CD4-positive, alpha-beta T cell (primary cell): Measurements from ENCODE around the gene MYOZ3. TPM values are rescaled to one million over a fixed set of nuclear protein-coding genes. Genes with fewer than 3 reads are reported as not detected.

ENCODE experiments used
- ATAC-seq: fragments of 200-7000 bp; cut with Tn5 transposase; one replicate; pipeline ENCODE4 v1.10.0; 2022; ENCODE audit warnings: mild to moderate bottlenecking; ENCODE audit not compliant: poor library complexity
- CTCF ChIA-PET: fragments of 350-600 bp; sonication (Branson Sonifier 250); formaldehyde crosslinking; loops from one replicate; lab custom pipeline; 2021; ENCODE audit warnings: antibody characterized with exemption, inconsistent platforms; lab: Charles Lee
- POLR2A ChIA-PET: fragments of 350-600 bp; sonication (Branson Sonifier 250); formaldehyde crosslinking; loops from one replicate; lab custom pipeline; 2021; ENCODE audit warnings: antibody characterized with exemption, inconsistent platforms; lab: Charles Lee
- DNase-seq, 14 experiments: peaks; one replicate each; pipeline ENCODE4 v3.0.0-alpha.2; 2013 to 2020; ENCODE audit warnings: mixed read lengths in 2 of 14
- H3K27ac ChIP-seq, 2 donors: one replicate each; pipeline versions ENCODE4 v1.5.1 to v1.7.0; 2013; ENCODE audit warnings: low read length in 2 of 2, low read depth in 1 of 2, mild to moderate bottlenecking in 1 of 2
- H3K27me3 ChIP-seq, 2 experiments: 1 replicate in 1 of 2; 2 replicates in 1 of 2; pipeline versions ENCODE4 v1.6.1 to v1.7.0; 2013; ENCODE audit warnings: low read length in 2 of 2, control low read depth in 1 of 2, mild to moderate bottlenecking in 1 of 2, moderate library complexity in 1 of 2; ENCODE audit not compliant: insufficient read depth in 2 of 2, control insufficient read depth in 1 of 2
- H3K36me3 ChIP-seq: one replicate; pipeline ENCODE4 v1.6.1; 2013; ENCODE audit warnings: low read length, control low read depth; ENCODE audit not compliant: insufficient read depth
- H3K4me1 ChIP-seq: one replicate; pipeline ENCODE4 v1.6.1; 2013; ENCODE audit warnings: low read length, control low read depth; ENCODE audit not compliant: insufficient read depth
- H3K4me3 ChIP-seq: one replicate; pipeline ENCODE4 v1.5.1; 2013; ENCODE audit warnings: mild to moderate bottlenecking, low read length, moderate library complexity
- H3K9me3 ChIP-seq, 2 experiments: 1 replicate in 1 of 2; 2 replicates in 1 of 2; pipeline versions ENCODE4 v1.6.1 to v1.7.0; 2013; ENCODE audit warnings: low read length in 2 of 2, mild to moderate bottlenecking in 2 of 2, control low read depth in 1 of 2, moderate library complexity in 1 of 2; ENCODE audit not compliant: control insufficient read depth in 1 of 2, insufficient read depth in 1 of 2
- H3K27ac Mint-ChIP-seq: one replicate; pipeline ENCODE4 v1.8.0; 2020; ENCODE audit warnings: mixed read lengths
- H3K27me3 Mint-ChIP-seq: one replicate; pipeline ENCODE4 v1.8.0; 2021; ENCODE audit warnings: mixed read lengths
- H3K36me3 Mint-ChIP-seq: one replicate; pipeline ENCODE4 v1.8.0; 2021; ENCODE audit warnings: low read depth, mixed read lengths
- H3K4me1 Mint-ChIP-seq: one replicate; pipeline ENCODE4 v1.8.0; 2021; ENCODE audit warnings: low read depth, mixed read lengths
- H3K4me3 Mint-ChIP-seq: one replicate; pipeline ENCODE4 v1.8.0; 2020; ENCODE audit warnings: mild to moderate bottlenecking, mixed read lengths
- H3K9me3 Mint-ChIP-seq: one replicate; pipeline ENCODE4 v1.8.0; 2020; ENCODE audit warnings: mixed read lengths
- CTCF ChIP-seq: fragments of 200-600 bp; IDR thresholded peaks from one replicate; pipeline ENCODE4 v1.8.0; 2022; ENCODE audit warnings: antibody characterized with exemption, mild to moderate bottlenecking
- intact Hi-C, 2 experiments: fragments of 100-400 bp; cut with DNase I in 1 of 2; cut with micrococcal nuclease in 1 of 2; formaldehyde crosslinking; loops; one replicate each; pipeline versions ENCODE4 v1.15.1 to v1.9.0; 2023 to 2025; cut with DNase I, micrococcal nuclease
- total RNA-seq, 174 experiments: library from RNA in 2 of 174; stranded (reverse) in 2 of 174; gene quantifications; one replicate each; pipeline ENCODE4 v1.2.3 and lab custom pipeline; 2021 to 2026

MYOZ3 gene
- total RNA-seq, 2 experiments from 2014 or later: not detected

- DNase-seq (no peak), ATAC-seq (no peak)
- H3K36me3 ChIP-seq: no peaks in the 10 kb centered on the region
- intact Hi-C loops: loop anchor here (5.0 to 10.0 kb wide), 4 partner anchors 102 to 590 kb away; partner anchors contain the start of gene DCTN4 (in 1 of the 2)
- no peaks in the 10 kb centered on the region for H3K27me3 ChIP-seq
- H3K4me3 ChIP-seq: no peak overlapping the region
- H3K4me3 Mint-ChIP-seq: peak overlapping the region; percentile 85
- H3K27ac Mint-ChIP-seq: no peak overlapping the region
- no peaks in the 10 kb centered on the region for H3K9me3 ChIP-seq
- no peaks in the 10 kb centered on the region for H3K27me3 Mint-ChIP-seq
- H3K4me1 Mint-ChIP-seq: peaks cover 10% of the 10 kb centered on the region
- no peaks in the 10 kb centered on the region for H3K36me3 Mint-ChIP-seq
- H3K4me1 ChIP-seq: peaks cover 15% of the 10 kb centered on the region
- POLR2A ChIA-PET: no interaction called here
- CTCF ChIA-PET: no interaction called here
- H3K9me3 Mint-ChIP-seq: no peaks in the 10 kb centered on the region
- TF ChIP-seq CTCF: no peak
- H3K27ac ChIP-seq: no peak overlapping the region
Measured at GRCh38 chr5:150655221-150655620, 5.8 kb upstream of the MYOZ3 start.

GRCh38 chr5:150656191-150657132 is 4.6 kb upstream of the MYOZ3 start:
- Mint-ChIP-seq H3K9me3 (no peaks in the 10 kb centered on the region), H3K36me3 (no peaks in the 10 kb centered on the region), H3K27me3 (no peaks in the 10 kb centered on the region), H3K4me3 (peak overlapping the region; percentile 85), H3K27ac (no peak overlapping the region), H3K4me1 (peaks cover 10% of the 10 kb centered on the region)
- TF ChIP-seq CTCF: peak; percentile 47
- ATAC-seq (peak; percentile 94), DNase-seq (peak; percentile 67 to 92 (median 80))
- intact Hi-C loops: loop anchor here (1.0 to 10.0 kb wide), 8 partner anchors 46 to 588 kb away; partner anchors contain the start of genes DCTN4 (in 1 of the 2) and IRGM (in 1 of the 2)
- Histone ChIP-seq H3K9me3 (no peaks in the 10 kb centered on the region), H3K36me3 (no peaks in the 10 kb centered on the region), H3K27me3 (no peaks in the 10 kb centered on the region), H3K4me3 (peak overlapping the region; percentile 68), H3K4me1 (peaks cover 15% of the 10 kb centered on the region), H3K27ac (no peak overlapping the region)
- POLR2A ChIA-PET: interaction anchor here (1.0 to 1.3 kb wide), 3 partner anchors 44 to 206 kb away, joined by 3 to 7 read pairs (median 4); partner anchors contain the start of gene RBM22
- CTCF ChIA-PET: interaction anchor here (0.6 to 2.2 kb wide), 7 partner anchors 8 to 206 kb away, joined by 3 to 8 read pairs (median 3); partner anchors contain the start of gene RBM22

- Mint-ChIP-seq H3K9me3 (no peaks in the 10 kb centered on the region), H3K4me1 (peaks cover 10% of the 10 kb centered on the region), H3K27me3 (no peaks in the 10 kb centered on the region), H3K4me3 (peak overlapping the region; percentile 77), H3K27ac (no peak overlapping the region), H3K36me3 (no peaks in the 10 kb centered on the region)
- ATAC-seq: no peak
- Histone ChIP-seq H3K4me3 (no peak overlapping the region), H3K9me3 (no peaks in the 10 kb centered on the region), H3K4me1 (peaks cover 15% of the 10 kb centered on the region), H3K36me3 (no peaks in the 10 kb centered on the region), H3K27ac (no peak overlapping the region), H3K27me3 (peaks cover 0 to 3% of the 10 kb centered on the region in 2 experiments)
- no peak for DNase-seq
- POLR2A ChIA-PET: interaction anchor here (0.9 kb wide), 1 partner anchor 188 kb away, joined by 3 read pairs; the partner anchor contains the start of gene IRGM
- intact Hi-C loops: loop anchor here (5.0 to 10.0 kb wide), 4 partner anchors 99 to 587 kb away; partner anchors contain the start of gene DCTN4 (in 1 of the 2)
- no peak for TF ChIP-seq CTCF
- CTCF ChIA-PET: interaction anchor here (2.2 kb wide), 1 partner anchor 42 kb away, joined by 8 read pairs; the partner anchor contains the start of gene RBM22
Measured at GRCh38 chr5:150658121-150658520, 2.9 kb upstream of the MYOZ3 start.
